Neuron (in vitro differentiated cells): ENCODE measurements around the gene SLC48A1.

Experiments
- H2AFZ ChIP-seq: one replicate; pipeline ENCODE4 v1.6.1; 2013; ENCODE audit warnings: low read depth, mild to moderate bottlenecking, inconsistent platforms, low read length, moderate library complexity
- H3K27me3 ChIP-seq: one replicate; pipeline ENCODE4 v1.6.1; 2013; ENCODE audit warnings: low read length; ENCODE audit not compliant: insufficient read depth
- H3K36me3 ChIP-seq: one replicate; pipeline ENCODE4 v1.6.1; 2013; ENCODE audit warnings: low read length; ENCODE audit not compliant: insufficient read depth
- H3K4me1 ChIP-seq: one replicate; pipeline ENCODE4 v1.6.1; 2013; ENCODE audit warnings: low read length; ENCODE audit not compliant: insufficient read depth
- H3K4me3 ChIP-seq: 2 replicates; pipeline ENCODE4 v1.5.1; 2013; ENCODE audit warnings: mild to moderate bottlenecking, low read length, moderate library complexity
- H3K9me3 ChIP-seq: one replicate; pipeline ENCODE4 v1.6.1; 2013; ENCODE audit warnings: low read length

Gene SLC48A1

DNA sequence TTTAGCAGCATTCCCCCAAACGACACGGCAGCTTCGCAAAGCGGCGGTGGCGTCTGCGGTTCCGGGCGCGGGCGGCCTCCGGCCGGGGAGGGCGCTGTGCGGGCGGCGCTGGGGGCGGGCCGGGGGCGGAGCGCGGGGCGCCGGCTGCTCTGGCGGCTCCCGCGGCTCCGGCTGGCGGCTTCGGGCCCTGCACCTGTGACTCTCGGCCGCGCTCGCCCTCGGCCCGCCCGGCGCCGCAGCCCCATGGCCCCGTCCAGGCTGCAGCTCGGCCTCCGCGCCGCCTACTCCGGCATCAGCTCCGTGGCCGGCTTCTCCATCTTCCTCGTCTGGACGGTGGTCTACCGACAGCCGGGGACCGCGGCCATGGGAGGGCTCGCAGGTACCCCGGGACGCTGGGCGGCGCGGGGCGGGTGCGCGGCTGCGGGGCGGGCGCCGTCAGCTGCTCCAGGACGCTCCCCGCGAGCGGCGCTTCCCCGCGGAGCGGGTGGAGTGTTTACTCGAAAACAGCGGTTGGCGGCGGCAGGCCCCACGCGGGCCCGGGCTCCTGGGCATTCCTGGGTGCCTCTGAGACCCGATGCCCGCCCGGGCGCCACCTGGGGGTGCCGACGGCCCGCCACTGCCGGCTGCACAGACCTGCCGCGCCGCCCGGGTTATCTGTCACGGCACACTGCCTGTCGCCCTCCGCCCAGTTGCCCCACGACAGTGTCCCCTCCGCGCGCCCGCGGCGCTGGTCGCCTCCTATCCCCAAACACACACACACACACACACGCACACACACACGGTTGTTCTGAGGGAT, at the start of gene SLC48A1:
SLC48A1 (plus strand) TSS at position 177 of the 796 bp plus-strand sequence; CDS start at position 244, 67 bp downstream.
- peaks cover 29% of the 10 kb centered on the region for H3K4me1 ChIP-seq

DNA sequence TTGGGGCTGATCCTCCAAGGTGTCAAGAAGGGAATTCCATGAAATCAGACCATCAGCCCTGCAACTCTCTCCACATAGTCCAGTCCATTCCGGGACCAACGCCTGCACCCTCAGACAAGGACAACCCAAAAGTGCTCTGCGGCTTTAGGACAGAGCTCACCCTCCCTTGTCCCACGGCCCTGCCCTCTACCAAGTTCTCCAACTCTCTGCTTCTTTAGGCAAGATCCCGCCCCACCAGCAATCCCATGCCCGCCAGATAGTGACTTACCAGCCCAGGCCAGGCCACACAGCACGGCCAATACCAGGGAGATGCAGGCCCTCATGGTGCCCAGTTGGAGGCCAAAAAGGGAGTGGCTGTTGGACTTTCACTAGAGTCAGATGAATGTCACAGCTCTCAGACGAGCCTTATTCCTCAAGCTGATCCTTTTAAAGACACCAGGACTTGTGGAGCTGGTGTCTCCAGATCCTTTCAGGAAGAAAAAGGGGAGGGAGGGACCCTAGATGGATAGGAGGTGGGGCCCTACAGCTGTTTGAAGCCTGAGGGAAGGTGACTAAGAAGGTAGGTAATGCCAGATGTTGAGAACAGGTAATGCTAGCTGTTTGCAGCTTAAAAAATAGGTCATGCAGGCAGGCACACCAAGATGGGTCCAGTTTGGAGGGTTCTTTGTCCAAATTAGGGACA, 47.8 kb upstream of the SLC48A1 start, which contains the start of gene ENDOU:
ENDOU (minus strand) TSS at position 400 of the 682 bp plus-strand sequence; CDS start at position 323, 77 bp downstream.
- no peaks in the 10 kb centered on the region for H3K36me3 ChIP-seq
- H2AFZ ChIP-seq, result no peak within 1 kb of the TSS
- no peak within 1 kb of the TSS for H3K4me3 ChIP-seq
- H3K4me1 ChIP-seq, result peaks cover 3% of the 10 kb centered on the region
- H3K27me3 ChIP-seq, result no peaks in the 10 kb centered on the region
- H3K9me3 ChIP-seq, result no peaks in the 10 kb centered on the region

More for the DNA sequence above, at the start of gene SLC48A1:
- H3K36me3 ChIP-seq, result no peaks in the 10 kb centered on the region
- no peaks in the 10 kb centered on the region for H3K27me3 ChIP-seq
- peak within 1 kb of the TSS; percentile 77 for H3K4me3 ChIP-seq
- H2AFZ ChIP-seq, result peak within 1 kb of the TSS; percentile 87
- no peaks in the 10 kb centered on the region for H3K9me3 ChIP-seq

- Histone ChIP-seq H2AFZ (no peak overlapping the region), H3K4me3 (no peak overlapping the region), H3K36me3 (no peaks in the 10 kb centered on the region), H3K9me3 (no peaks in the 10 kb centered on the region), H3K4me1 (peaks cover 3% of the 10 kb centered on the region), H3K27me3 (no peaks in the 10 kb centered on the region)
Observed at GRCh38 chr12:47725893-47726292, 47.1 kb upstream of the SLC48A1 start.

GRCh38 chr12:47729233-47729632, 43.8 kb upstream of the SLC48A1 start:
- Histone ChIP-seq H3K9me3 (no peaks in the 10 kb centered on the region), H3K4me1 (peaks cover 3% of the 10 kb centered on the region), H3K4me3 (no peak overlapping the region), H2AFZ (no peak overlapping the region), H3K27me3 (no peaks in the 10 kb centered on the region), H3K36me3 (no peaks in the 10 kb centered on the region)

GRCh38 chr12:47730341-47730744, 42.7 kb upstream of the SLC48A1 start:
- H3K9me3 ChIP-seq, result no peaks in the 10 kb centered on the region
- peaks cover 14% of the 10 kb centered on the region for H3K4me1 ChIP-seq
- H3K4me3 ChIP-seq, result no peak overlapping the region

GRCh38 chr12:47731723-47732122, 41.3 kb upstream of the SLC48A1 start:
- H3K9me3 ChIP-seq, result no peaks in the 10 kb centered on the region
- no peaks in the 10 kb centered on the region for H3K27me3 ChIP-seq
- H3K36me3 ChIP-seq, result no peaks in the 10 kb centered on the region
- H2AFZ ChIP-seq, result no peak overlapping the region
- peaks cover 12% of the 10 kb centered on the region for H3K4me1 ChIP-seq
- no peak overlapping the region for H3K4me3 ChIP-seq

More at GRCh38 chr12:47730341-47730744, 42.7 kb upstream of the SLC48A1 start:
- no peaks in the 10 kb centered on the region for H3K36me3 ChIP-seq
- no peaks in the 10 kb centered on the region for H3K27me3 ChIP-seq
- H2AFZ ChIP-seq, result no peak overlapping the region

DNA sequence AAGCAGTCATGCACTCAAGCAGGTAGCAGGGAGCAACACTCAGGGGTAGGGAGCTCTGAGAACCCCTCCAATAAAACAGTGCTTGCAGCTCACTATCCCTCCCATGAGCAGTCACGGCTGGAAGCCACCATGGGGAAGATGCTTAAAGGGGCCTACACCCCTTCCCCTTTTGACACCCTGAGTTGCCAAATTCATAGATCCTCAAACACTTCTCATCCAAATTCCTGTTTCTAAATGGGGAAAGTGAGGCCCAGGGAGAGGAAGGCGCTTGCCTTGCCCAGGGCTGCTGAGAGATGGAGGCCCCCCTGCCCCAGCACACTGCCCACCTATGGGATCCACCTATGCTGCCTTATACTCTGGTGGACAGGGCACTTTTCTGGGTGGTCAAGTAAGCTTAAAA, 40.5 kb upstream of the SLC48A1 start:
- H3K9me3 ChIP-seq, result no peaks in the 10 kb centered on the region
- peaks cover 12% of the 10 kb centered on the region for H3K4me1 ChIP-seq
- H2AFZ ChIP-seq, result no peak overlapping the region
- no peaks in the 10 kb centered on the region for H3K27me3 ChIP-seq
- H3K4me3 ChIP-seq, result no peak overlapping the region
- no peaks in the 10 kb centered on the region for H3K36me3 ChIP-seq

GRCh38 chr12:47733142-47733541, 39.9 kb upstream of the SLC48A1 start:
- no peaks in the 10 kb centered on the region for H3K27me3 ChIP-seq
- H3K4me1 ChIP-seq, result peaks cover 12% of the 10 kb centered on the region
- no peak overlapping the region for H3K4me3 ChIP-seq

DNA sequence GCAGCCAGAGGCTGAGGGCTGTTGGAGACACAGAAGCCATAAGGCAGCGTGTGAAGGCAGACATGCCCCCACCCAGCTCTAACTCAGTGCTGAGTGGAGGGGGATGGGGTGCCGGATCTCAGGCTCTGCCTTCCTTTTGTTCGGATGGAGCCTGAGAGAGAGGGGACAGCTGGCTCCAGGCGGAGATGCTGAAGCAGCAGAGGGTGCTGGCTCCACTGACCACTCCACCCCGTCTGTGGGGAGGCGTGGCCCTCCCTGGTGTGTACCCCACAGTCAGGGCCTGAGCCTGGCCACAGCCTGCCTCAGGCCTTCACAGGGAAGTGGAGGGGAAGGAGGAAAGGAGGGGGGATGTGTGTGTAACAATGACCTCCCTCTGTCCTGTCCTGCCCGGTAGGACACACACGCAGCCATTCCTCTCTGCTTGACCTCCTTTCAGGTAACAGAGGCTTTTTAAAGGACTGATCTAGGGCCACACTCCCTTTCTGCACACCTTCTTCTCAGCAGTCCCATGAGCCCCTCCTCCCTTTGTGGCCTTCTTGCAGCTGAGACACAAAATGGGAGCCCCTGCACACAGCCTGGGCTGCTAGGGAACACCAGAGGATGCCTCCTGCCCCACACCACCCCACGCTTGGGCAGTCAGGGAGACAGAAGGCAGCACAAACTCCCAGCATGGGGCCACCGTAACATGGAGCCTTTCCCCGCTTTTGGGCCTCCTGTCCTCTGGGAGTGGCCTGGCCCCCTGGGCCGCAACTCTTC, 38.1 kb upstream of the SLC48A1 start:
- Histone ChIP-seq H3K27me3 (no peaks in the 10 kb centered on the region), H2AFZ (peak overlapping the region; percentile 10), H3K9me3 (no peaks in the 10 kb centered on the region), H3K4me3 (no peak overlapping the region), H3K4me1 (peaks cover 12% of the 10 kb centered on the region), H3K36me3 (no peaks in the 10 kb centered on the region)

More at GRCh38 chr12:47733142-47733541, 39.9 kb upstream of the SLC48A1 start:
- Histone ChIP-seq H2AFZ (no peak overlapping the region), H3K36me3 (no peaks in the 10 kb centered on the region), H3K9me3 (no peaks in the 10 kb centered on the region)

DNA sequence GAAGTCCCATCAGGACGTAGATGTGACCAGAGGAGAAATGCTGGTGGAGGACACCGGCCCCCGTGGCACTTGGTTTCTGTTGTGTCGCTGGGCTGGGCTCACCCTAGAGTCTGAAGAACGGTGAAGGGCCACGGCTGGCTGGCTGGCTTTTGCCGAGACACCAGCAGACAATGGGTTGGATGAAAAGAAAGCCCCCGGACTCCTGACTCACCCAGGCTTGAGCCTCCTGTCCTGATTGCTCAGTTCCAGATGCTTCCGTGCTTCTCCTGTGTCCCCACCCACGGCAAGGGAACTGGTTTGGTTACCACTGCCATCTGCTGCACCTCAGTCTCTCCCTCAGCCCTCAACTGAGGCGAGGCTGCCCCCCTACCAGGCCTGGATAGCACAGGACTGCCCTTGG, 37.4 kb upstream of the SLC48A1 start:
- Histone ChIP-seq H3K4me1 (peaks cover 12% of the 10 kb centered on the region), H3K36me3 (no peaks in the 10 kb centered on the region), H3K9me3 (no peaks in the 10 kb centered on the region), H3K27me3 (no peaks in the 10 kb centered on the region), H2AFZ (no peak overlapping the region), H3K4me3 (no peak overlapping the region)

GRCh38 chr12:47736216-47736615, 36.8 kb upstream of the SLC48A1 start:
- H3K36me3 ChIP-seq, result no peaks in the 10 kb centered on the region
- no peak overlapping the region for H3K4me3 ChIP-seq
- peaks cover 15% of the 10 kb centered on the region for H3K4me1 ChIP-seq
- H3K27me3 ChIP-seq, result no peaks in the 10 kb centered on the region
- H2AFZ ChIP-seq, result no peak overlapping the region
- no peaks in the 10 kb centered on the region for H3K9me3 ChIP-seq

DNA sequence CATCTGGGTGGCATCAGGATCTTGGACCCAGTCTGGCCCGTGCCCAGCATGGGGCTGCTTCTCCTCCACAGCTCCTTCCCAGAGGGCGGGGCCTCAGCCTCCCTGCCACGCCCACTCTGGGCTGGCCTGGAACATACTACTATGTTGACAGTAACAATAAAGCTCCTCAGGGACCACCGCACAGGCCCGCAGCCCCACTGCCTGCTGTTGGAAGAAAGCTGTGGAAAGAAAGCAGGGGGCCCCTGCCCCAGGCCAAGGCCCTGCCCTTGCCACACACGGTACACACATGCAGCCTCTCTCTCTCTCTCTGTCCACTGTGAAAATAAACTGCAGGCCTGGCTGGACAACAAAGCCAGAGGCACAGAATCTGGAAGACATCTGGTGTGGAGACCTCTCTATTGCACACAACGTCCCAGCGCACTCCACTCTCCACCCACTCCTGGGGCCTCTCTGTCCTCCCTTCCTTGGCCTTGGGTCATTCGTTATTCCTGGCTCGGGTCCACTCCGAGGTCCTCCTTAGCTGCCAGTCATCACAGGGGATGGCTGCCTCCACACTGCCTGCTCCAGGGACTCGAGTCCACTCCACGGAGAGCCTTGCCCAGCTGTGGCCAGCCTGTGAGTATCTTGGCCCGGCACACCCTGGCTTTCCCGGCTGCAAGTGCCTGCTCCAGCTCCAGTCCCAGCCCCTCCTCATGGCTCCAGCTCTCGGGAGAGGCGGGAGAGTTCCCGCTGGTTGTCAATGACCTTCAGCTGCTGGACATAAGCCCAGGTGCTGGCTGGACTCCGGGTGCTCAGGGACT, 36.0 kb upstream of the SLC48A1 start:
- H3K9me3 ChIP-seq, result no peaks in the 10 kb centered on the region
- H3K4me3 ChIP-seq, result no peak overlapping the region
- H3K27me3 ChIP-seq, result no peaks in the 10 kb centered on the region
- H2AFZ ChIP-seq, result peak overlapping the region; percentile 10
- H3K4me1 ChIP-seq, result peaks cover 15% of the 10 kb centered on the region
- no peaks in the 10 kb centered on the region for H3K36me3 ChIP-seq
